Gastrocnemius medialis (tissue), 4 donors: ENCODE measurements around the gene TCF4.

Experiments
- CTCF ChIP-seq, 5 experiments: fragments of 450-650 bp in 3 of 5; fragments of 200-600 bp in 2 of 5; sonication (generic) in 2 of 5; IDR thresholded peaks in 4 of 5; conservative IDR thresholded peaks in 1 of 5; 1 replicate in 4 of 5; 2 replicates in 1 of 5; pipeline ENCODE4 v1.5.1; 2016 to 2019; ENCODE audit warnings: antibody characterized with exemption in 5 of 5, mild to moderate bottlenecking in 3 of 5, moderate library complexity in 3 of 5
- POLR2A ChIP-seq, 2 donors: fragments of 450-650 bp; IDR thresholded peaks; one replicate each; pipeline ENCODE4 v1.6.1; 2017; ENCODE audit warnings: antibody characterized with exemption in 2 of 2, mild to moderate bottlenecking in 2 of 2, moderate library complexity in 2 of 2

DNA sequence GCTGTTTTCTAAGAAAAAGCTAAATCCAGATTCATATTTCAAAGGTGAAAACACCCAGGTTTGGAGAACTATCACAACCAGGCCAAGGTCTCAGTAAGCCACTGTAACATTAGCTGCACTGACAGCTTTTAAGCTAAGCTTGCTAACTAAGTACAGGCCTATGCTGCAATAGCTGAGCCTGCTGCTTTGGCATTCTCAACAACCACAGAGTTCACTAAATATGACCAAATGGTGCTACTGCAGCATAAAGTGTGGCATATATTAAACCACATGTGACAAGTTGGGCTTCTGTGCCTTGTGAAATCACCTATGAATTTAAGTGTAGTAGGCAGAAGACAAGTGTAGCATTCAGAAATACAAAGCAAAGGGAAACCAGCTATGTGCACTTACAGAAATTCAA is 206.7 kb downstream of the TCF4 start:
- TF ChIP-seq CTCF (IDR thresholded peaks at IDR 0.05 in 4 of 5, conservative IDR thresholded peaks at IDR 0.05 in 1 of 5) (no peak), POLR2A (IDR thresholded peaks at IDR 0.05) (no peak)
